ENCODE results near the gene TRIM28. TPM values are rescaled to one million over a fixed set of nuclear protein-coding genes. Genes with fewer than 3 reads are reported as not detected.

The TRIM28 gene
- total and polyA plus RNA-seq, 9 of the 15 experiments (the other 6 are each of a cell fraction or from before 2014, with no cell fraction given), result 12.1 to 797 (median 490) TPM

GRCh38 chr19:58573658-58574164 lies 29.8 kb downstream of the TRIM28 start (continued):
- TF ChIP-seq ZNF277 (CRISPR knock-in tag; IDR thresholded peaks at IDR 0.05; ENCODE audit: borderline replicate concordance), result no peak
- TF ChIP-seq BMI1 (IDR thresholded peaks at IDR 0.05; ENCODE audit: low read length), result peak; percentile 14; the same call in 1 of the 2 replicates
- peak; percentile 49 to 95; a peak in 2 of 4 replicates for TF ChIP-seq SIN3A (IDR thresholded peaks at IDR 0.05; ENCODE audit: borderline replicate concordance in 2 of 2, control insufficient read depth in 1 of 2, low read depth in 2 of 2, low read length in 2 of 2)
- TF ChIP-seq HBP1 (CRISPR knock-in tag; IDR thresholded peaks at IDR 0.05), result 0 out of 2 replicates have a peak, but pooled peaks have one; percentile 63
- 0 out of 2 replicates have a peak, but pooled peaks have one; percentile 27 for TF ChIP-seq ZBTB5 (IDR thresholded peaks at IDR 0.05)
- peak; percentile 8 for TF ChIP-seq DPF2 (IDR thresholded peaks at IDR 0.05)
- TF ChIP-seq NCOA1 (IDR thresholded peaks at IDR 0.05; ENCODE audit: low read depth), result peak; percentile 22; the same call in 1 of the 2 replicates
- TF ChIP-seq MXD1 (CRISPR knock-in tag; IDR thresholded peaks at IDR 0.05; ENCODE audit: borderline replicate concordance, poor library complexity, severe bottlenecking), result peak; percentile 43
- peak; percentile 84; the same call in 1 of the 2 replicates for TF ChIP-seq LARP7 (IDR thresholded peaks at IDR 0.05)
- TF ChIP-seq ARHGAP35 (IDR thresholded peaks at IDR 0.05; ENCODE audit: partially characterized antibody), result peak; percentile 4

Measured in K562 (cell line).